ENCODE measurements around the gene PSRC1. TPM values are rescaled to one million over a fixed set of nuclear protein-coding genes. Genes with fewer than 3 reads are reported as not detected.

PSRC1 gene
- total and polyA plus RNA-seq, 2 experiments from 2014 or later, result 15.3 to 15.6 TPM

DNA sequence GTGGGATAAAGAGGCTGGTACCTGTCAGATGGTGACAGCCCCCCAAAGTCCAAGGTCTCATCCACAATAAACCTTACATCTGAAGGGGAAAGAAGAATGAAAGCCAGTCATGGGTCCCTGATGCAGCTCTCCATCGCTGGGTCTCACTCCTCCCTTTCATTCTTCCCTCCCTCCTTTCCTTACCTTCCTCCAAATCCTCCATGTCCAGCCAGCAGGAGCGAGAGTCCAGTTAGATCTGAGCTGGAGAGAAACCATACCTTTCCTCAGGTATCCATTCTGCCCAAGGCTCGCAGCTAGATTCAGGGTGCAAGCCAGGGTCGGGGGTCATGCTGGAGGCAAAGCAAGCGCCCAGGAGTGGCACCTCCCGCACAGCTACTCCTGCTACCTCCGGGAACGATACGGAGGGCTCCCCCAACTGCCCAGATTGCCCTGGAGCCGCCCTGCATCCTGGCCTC lies 421 bp downstream of the PSRC1 start:
- H3K9me3 ChIP-seq (ENCODE audit: low read depth), result no peaks in the 10 kb centered on the region
- H4K20me1 ChIP-seq (ENCODE audit: insufficient read depth), result no peaks in the 10 kb centered on the region
- H3K36me3 ChIP-seq (ENCODE audit: low read depth), result no peaks in the 10 kb centered on the region
- H2AFZ ChIP-seq, result peak overlapping the region; percentile 97
- peaks cover 20% of the 10 kb centered on the region for H3K79me2 ChIP-seq (ENCODE audit: insufficient read depth)
- H3K9ac ChIP-seq, result peak overlapping the region; percentile 83
- peak overlapping the region; percentile 84 for H3K4me3 ChIP-seq
- peaks cover 5% of the 10 kb centered on the region for H3K4me1 ChIP-seq (ENCODE audit: insufficient read depth)
- no peaks in the 10 kb centered on the region for H3K9me2 ChIP-seq (ENCODE audit: insufficient read depth)
- no peaks in the 10 kb centered on the region for H3K27me3 ChIP-seq (replicated peaks; ENCODE audit: insufficient read depth)
- in situ Hi-C loops (cut with MboI), result no loop called here
- TF ChIP-seq EZH2phosphoT487 (IDR thresholded peaks at IDR 0.05; ENCODE audit: insufficient read depth, low read depth), result no peak
- TF ChIP-seq EZH2 (IDR thresholded peaks at IDR 0.05; ENCODE audit: insufficient read depth, poor library complexity, severe bottlenecking), result no peak
- no peak for DNase-seq
- no peak overlapping the region for H3K27ac ChIP-seq
- H3F3A ChIP-seq (ENCODE audit: insufficient read depth), result peaks cover 7% of the 10 kb centered on the region
- 6 to 8% methylated on average over 7 to 10 of the region's 10 CpGs for WGBS, 2 experiments (ENCODE audit: low coverage in 1 of 2, low lambda C conversion rate in 2 of 2, missing lambda C conversion rate in 2 of 2)
- H3K4me2 ChIP-seq (ENCODE audit: unreplicated experiment), result peak overlapping the region; percentile 95

GRCh38 chr1:109281680-109282496 lies 1.1 kb downstream of the PSRC1 start:
- WGBS, 2 experiments (ENCODE audit: low coverage in 1 of 2, low lambda C conversion rate in 2 of 2, missing lambda C conversion rate in 2 of 2), result 63 to 67% methylated on average over 23 to 28 of the region's 28 CpGs
- Histone ChIP-seq H3K79me2 (ENCODE audit: insufficient read depth) (peaks cover 20% of the 10 kb centered on the region), H3K36me3 (ENCODE audit: low read depth) (no peaks in the 10 kb centered on the region), H3K9me3 (ENCODE audit: low read depth) (no peaks in the 10 kb centered on the region), H3K9me2 (ENCODE audit: insufficient read depth) (no peaks in the 10 kb centered on the region), H3K27me3 (replicated peaks; ENCODE audit: insufficient read depth) (no peaks in the 10 kb centered on the region), H4K20me1 (ENCODE audit: insufficient read depth) (no peaks in the 10 kb centered on the region), H3K27ac (no peak overlapping the region), H3K9ac (peak overlapping the region; percentile 83), H3F3A (ENCODE audit: insufficient read depth) (peaks cover 7% of the 10 kb centered on the region), H2AFZ (peak overlapping the region; percentile 97; the same call in 1 of the 2 replicates), H3K4me1 (ENCODE audit: insufficient read depth) (peaks cover 5% of the 10 kb centered on the region), H3K4me3 (peak overlapping the region; percentile 84), H3K4me2 (ENCODE audit: unreplicated experiment) (peak overlapping the region; percentile 95)
- no peak for TF ChIP-seq EZH2 (IDR thresholded peaks at IDR 0.05; ENCODE audit: insufficient read depth, poor library complexity, severe bottlenecking)
- TF ChIP-seq EZH2phosphoT487 (IDR thresholded peaks at IDR 0.05; ENCODE audit: insufficient read depth, low read depth), result no peak
- in situ Hi-C loops (cut with MboI), result no loop called here
- peak; percentile 27 for DNase-seq

DNA sequence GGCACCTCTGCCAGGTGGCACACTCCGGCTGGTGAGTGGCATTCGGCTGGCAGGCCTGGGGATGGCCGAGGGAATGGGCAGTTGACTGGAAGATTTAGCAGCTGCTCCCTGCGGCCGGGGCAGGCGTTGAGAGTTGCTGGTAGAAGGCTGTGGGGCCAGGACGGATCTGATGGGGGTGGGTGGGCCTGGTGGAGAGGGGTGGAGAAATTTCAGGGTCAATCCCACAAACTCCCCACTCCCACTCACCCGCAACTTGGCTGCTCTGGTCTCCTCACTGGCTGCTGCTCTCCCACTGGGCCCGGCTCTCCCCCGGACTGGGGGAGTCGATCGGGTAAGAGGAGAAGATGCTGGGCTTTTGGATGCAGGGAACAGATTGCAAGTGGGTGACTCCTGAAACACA lies 2.1 kb downstream of the PSRC1 start:
- 91 to 96% methylated on average over 7 to 12 of the region's 12 CpGs for WGBS, 2 experiments (ENCODE audit: low coverage in 1 of 2, low lambda C conversion rate in 2 of 2, missing lambda C conversion rate in 2 of 2)
- TF ChIP-seq EZH2phosphoT487 (IDR thresholded peaks at IDR 0.05; ENCODE audit: insufficient read depth, low read depth) (no peak), EZH2 (IDR thresholded peaks at IDR 0.05; ENCODE audit: insufficient read depth, poor library complexity, severe bottlenecking) (no peak)
- Histone ChIP-seq H3K27me3 (replicated peaks; ENCODE audit: insufficient read depth) (no peaks in the 10 kb centered on the region), H4K20me1 (ENCODE audit: insufficient read depth) (no peaks in the 10 kb centered on the region), H3K79me2 (ENCODE audit: insufficient read depth) (peaks cover 20% of the 10 kb centered on the region), H3F3A (ENCODE audit: insufficient read depth) (peaks cover 7% of the 10 kb centered on the region), H3K36me3 (ENCODE audit: low read depth) (no peaks in the 10 kb centered on the region), H2AFZ (no peak overlapping the region), H3K9ac (no peak overlapping the region), H3K27ac (no peak overlapping the region), H3K4me2 (ENCODE audit: unreplicated experiment) (no peak overlapping the region), H3K9me3 (ENCODE audit: low read depth) (no peaks in the 10 kb centered on the region), H3K4me3 (no peak overlapping the region), H3K4me1 (ENCODE audit: insufficient read depth) (peaks cover 9% of the 10 kb centered on the region), H3K9me2 (ENCODE audit: insufficient read depth) (no peaks in the 10 kb centered on the region)
- in situ Hi-C loops (cut with MboI), result no loop called here
- no peak for DNase-seq

GRCh38 chr1:109279615-109280278 lies 3.2 kb downstream of the PSRC1 start:
- DNase-seq, result no peak
- in situ Hi-C loops (cut with MboI), result loop anchor here (5.0 kb wide), 1 partner anchor 118 kb away; the partner anchor contains the start of gene SORT1
- TF ChIP-seq EZH2 (IDR thresholded peaks at IDR 0.05; ENCODE audit: insufficient read depth, poor library complexity, severe bottlenecking) (no peak), EZH2phosphoT487 (IDR thresholded peaks at IDR 0.05; ENCODE audit: insufficient read depth, low read depth) (no peak)
- peaks cover 20% of the 10 kb centered on the region for H3K79me2 ChIP-seq (ENCODE audit: insufficient read depth)
- no peak overlapping the region for H3K4me3 ChIP-seq
- no peaks in the 10 kb centered on the region for H4K20me1 ChIP-seq (ENCODE audit: insufficient read depth)
- H3K27me3 ChIP-seq (replicated peaks; ENCODE audit: insufficient read depth), result no peaks in the 10 kb centered on the region
- no peak overlapping the region for H3K27ac ChIP-seq
- peaks cover 12% of the 10 kb centered on the region for H3K4me1 ChIP-seq (ENCODE audit: insufficient read depth)
- H3K9me2 ChIP-seq (ENCODE audit: insufficient read depth), result no peaks in the 10 kb centered on the region
- H3F3A ChIP-seq (ENCODE audit: insufficient read depth), result peaks cover 7% of the 10 kb centered on the region
- H3K36me3 ChIP-seq (ENCODE audit: low read depth), result no peaks in the 10 kb centered on the region
- H3K4me2 ChIP-seq (ENCODE audit: unreplicated experiment), result no peak overlapping the region
- H2AFZ ChIP-seq, result no peak overlapping the region
- no peak overlapping the region for H3K9ac ChIP-seq
- no peaks in the 10 kb centered on the region for H3K9me3 ChIP-seq (ENCODE audit: low read depth)
- 95 to 97% methylated on average over 5 of the region's 5 CpGs for WGBS, 2 experiments (ENCODE audit: low coverage in 1 of 2, low lambda C conversion rate in 2 of 2, missing lambda C conversion rate in 2 of 2)
